ENCODE measurements around the gene TMEM51. TPM values are rescaled to one million over a fixed set of nuclear protein-coding genes. Genes with fewer than 3 reads are reported as not detected.

The TMEM51 gene
- total RNA-seq, 1 donor from 2014 or later = 82.3 TPM

GRCh38 chr1:15122331-15122730 is 31.2 kb upstream of the TMEM51 start:
- Histone ChIP-seq H3K36me3 (ENCODE audit: control insufficient read depth, insufficient read depth, low read length) (no peaks in the 10 kb centered on the region), H3K27me3 (ENCODE audit: control insufficient read depth, insufficient read depth, low read length) (no peaks in the 10 kb centered on the region), H3K4me3 (ENCODE audit: low read depth, low read length) (no peak overlapping the region)
- no peak for TF ChIP-seq CTCF (IDR thresholded peaks at IDR 0.05; ENCODE audit: insufficient read depth, low read length, poor library complexity, severe bottlenecking)
- DNase-seq (ENCODE audit: low read depth) = no peak

- no peak for TF ChIP-seq CTCF (IDR thresholded peaks at IDR 0.05; ENCODE audit: insufficient read depth, low read length, poor library complexity, severe bottlenecking)
Measured at GRCh38 chr1:15123270-15123669, 30.3 kb upstream of the TMEM51 start.

GRCh38 chr1:15123925-15124324 is 29.6 kb upstream of the TMEM51 start:
- no peaks in the 10 kb centered on the region for H3K27me3 ChIP-seq (ENCODE audit: control insufficient read depth, insufficient read depth, low read length)
- no peak for TF ChIP-seq CTCF (IDR thresholded peaks at IDR 0.05; ENCODE audit: insufficient read depth, low read length, poor library complexity, severe bottlenecking)
- no peak for DNase-seq (ENCODE audit: low read depth)
- no peak overlapping the region for H3K4me3 ChIP-seq (ENCODE audit: low read depth, low read length)
- H3K36me3 ChIP-seq (ENCODE audit: control insufficient read depth, insufficient read depth, low read length) = no peaks in the 10 kb centered on the region

More at GRCh38 chr1:15123270-15123669, 30.3 kb upstream of the TMEM51 start:
- no peaks in the 10 kb centered on the region for H3K36me3 ChIP-seq (ENCODE audit: control insufficient read depth, insufficient read depth, low read length)
- H3K4me3 ChIP-seq (ENCODE audit: low read depth, low read length) = no peak overlapping the region
- no peak for DNase-seq (ENCODE audit: low read depth)
- H3K27me3 ChIP-seq (ENCODE audit: control insufficient read depth, insufficient read depth, low read length) = no peaks in the 10 kb centered on the region

- Histone ChIP-seq H3K4me3 (ENCODE audit: low read depth, low read length) (no peak overlapping the region), H3K36me3 (ENCODE audit: control insufficient read depth, insufficient read depth, low read length) (no peaks in the 10 kb centered on the region), H3K27me3 (ENCODE audit: control insufficient read depth, insufficient read depth, low read length) (no peaks in the 10 kb centered on the region)
- DNase-seq (ENCODE audit: low read depth) = no peak
- no peak for TF ChIP-seq CTCF (IDR thresholded peaks at IDR 0.05; ENCODE audit: insufficient read depth, low read length, poor library complexity, severe bottlenecking)
Measured at GRCh38 chr1:15124362-15125100, 29.0 kb upstream of the TMEM51 start.

- Histone ChIP-seq H3K4me3 (ENCODE audit: low read depth, low read length) (no peak overlapping the region), H3K27me3 (ENCODE audit: control insufficient read depth, insufficient read depth, low read length) (no peaks in the 10 kb centered on the region), H3K36me3 (ENCODE audit: control insufficient read depth, insufficient read depth, low read length) (no peaks in the 10 kb centered on the region)
- no peak for DNase-seq (ENCODE audit: low read depth)
- no peak for TF ChIP-seq CTCF (IDR thresholded peaks at IDR 0.05; ENCODE audit: insufficient read depth, low read length, poor library complexity, severe bottlenecking)
Measured at GRCh38 chr1:15125101-15125745, 28.3 kb upstream of the TMEM51 start.

All from kidney epithelial cell (primary cell).